PFSK-1 (cell line): ENCODE results near the gene DNAAF1.

Experiments used
- POLR2AphosphoS5 ChIP-seq: IDR thresholded peaks from 2 replicates; pipeline ENCODE4 v1.6.1; 2012; ENCODE audit warnings: low read depth, mild to moderate bottlenecking, control low read depth, low read length, moderate library complexity
- SIN3A ChIP-seq: IDR thresholded peaks from 2 replicates; pipeline ENCODE4 v1.6.1; 2012; ENCODE audit warnings: mild to moderate bottlenecking, low read length, moderate library complexity, borderline replicate concordance; ENCODE audit not compliant: insufficient read depth

GRCh38 chr16:84225126-84225525 is 80.0 kb downstream of the DNAAF1 start:
- TF ChIP-seq SIN3A (no peak), POLR2AphosphoS5 (no peak)
